GOT3 (cell line): ENCODE data around the gene C12orf75.
"Not testable (repeated sequence)": the region's sequence is repeated elsewhere in the genome, so short reads cannot be mapped to it uniquely, and the experiment has no call there.

Experiments
- DNase-seq: peaks from one replicate; lab custom pipeline; 2025; ENCODE audit warnings: mixed read lengths; lab: John Stamatoyannopoulos, UW

Gene C12orf75

DNA sequence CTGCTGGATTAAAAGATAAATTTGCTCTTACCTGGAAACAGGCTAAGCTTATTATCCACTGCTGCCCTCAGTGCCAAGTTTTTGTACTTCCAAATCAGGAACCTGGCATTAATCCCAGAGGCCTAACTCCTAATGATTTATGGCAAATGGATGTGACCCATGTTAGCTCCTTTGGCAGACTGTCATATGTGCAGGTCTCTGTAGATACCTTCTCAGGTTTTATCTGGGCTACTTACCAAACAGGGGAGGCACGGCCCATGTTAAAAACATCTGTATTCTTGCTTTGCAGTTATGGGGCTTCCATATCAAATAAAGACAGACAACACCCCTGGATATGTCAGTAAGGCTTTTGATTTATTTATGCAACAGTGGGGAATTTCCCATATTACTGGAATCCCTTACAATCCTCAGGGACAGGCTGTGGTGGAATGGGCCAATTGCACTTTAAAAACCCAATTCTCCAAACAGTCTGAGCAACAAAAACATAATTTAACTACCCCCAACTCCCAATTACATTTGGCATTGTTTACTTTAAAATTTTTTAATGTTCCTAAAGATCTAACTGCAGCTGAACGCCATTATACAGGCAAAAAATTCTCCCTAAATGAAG is 19.9 kb upstream of the C12orf75 start:
- not testable (repeated sequence) for DNase-seq

DNA sequence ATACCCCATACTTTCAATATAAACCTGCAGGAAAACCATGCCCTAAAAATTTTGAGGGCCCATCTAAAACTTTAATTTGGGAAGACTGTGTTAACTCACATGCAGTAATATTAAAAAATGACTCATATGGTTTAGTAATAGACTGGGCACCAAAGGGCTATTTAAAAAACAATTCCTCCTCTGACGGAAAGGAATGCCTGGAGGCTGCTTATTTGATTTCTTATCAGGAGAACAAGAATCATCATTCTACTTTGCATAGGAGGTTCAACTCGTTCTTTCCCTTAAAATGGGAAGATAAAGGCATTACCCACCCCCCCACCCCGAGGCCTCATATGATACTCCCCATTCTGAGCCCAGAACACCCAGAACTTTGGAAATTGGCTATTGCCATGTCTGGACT is 18.6 kb upstream of the C12orf75 start:
- DNase-seq = not testable (repeated sequence)

DNA sequence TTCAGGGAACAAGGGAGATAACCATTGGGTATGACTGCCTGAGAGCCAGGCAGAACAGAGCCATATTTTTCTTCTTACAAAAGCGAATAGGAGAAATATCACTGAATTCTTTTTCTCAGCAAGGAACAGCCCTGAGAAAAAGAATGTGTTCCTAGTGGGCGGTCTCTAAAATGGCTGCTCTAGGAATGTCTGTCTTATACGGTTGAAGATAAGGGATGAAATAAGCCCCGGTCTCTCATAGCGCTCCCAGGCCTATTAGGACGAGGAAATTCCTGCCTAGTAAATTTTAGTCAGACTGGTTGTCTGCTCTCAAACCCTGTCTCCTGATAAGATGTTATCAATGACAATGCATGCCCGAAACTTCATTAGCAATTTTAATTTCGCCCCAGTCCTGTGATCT is 16.7 kb upstream of the C12orf75 start:
- DNase-seq = not testable (repeated sequence)

DNA sequence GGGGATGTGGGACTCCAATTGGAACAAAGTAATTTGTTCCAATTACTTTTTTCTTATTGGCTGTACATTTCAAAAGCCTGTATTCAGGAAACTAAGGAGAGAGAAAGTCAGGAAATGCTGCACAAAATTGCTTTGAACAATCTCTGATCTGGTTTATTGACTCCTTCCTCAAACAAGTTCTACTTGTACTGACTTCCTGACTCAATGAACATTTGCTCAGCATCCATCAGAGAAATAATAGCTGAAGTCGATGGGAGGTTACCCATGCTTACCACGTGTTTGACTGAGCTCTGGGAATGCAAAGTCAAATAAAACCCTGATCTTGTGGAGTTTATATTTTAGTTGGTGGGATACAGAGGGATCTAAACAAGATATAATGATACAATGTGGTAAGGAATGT is 15.4 kb upstream of the C12orf75 start:
- no peak for DNase-seq

DNA sequence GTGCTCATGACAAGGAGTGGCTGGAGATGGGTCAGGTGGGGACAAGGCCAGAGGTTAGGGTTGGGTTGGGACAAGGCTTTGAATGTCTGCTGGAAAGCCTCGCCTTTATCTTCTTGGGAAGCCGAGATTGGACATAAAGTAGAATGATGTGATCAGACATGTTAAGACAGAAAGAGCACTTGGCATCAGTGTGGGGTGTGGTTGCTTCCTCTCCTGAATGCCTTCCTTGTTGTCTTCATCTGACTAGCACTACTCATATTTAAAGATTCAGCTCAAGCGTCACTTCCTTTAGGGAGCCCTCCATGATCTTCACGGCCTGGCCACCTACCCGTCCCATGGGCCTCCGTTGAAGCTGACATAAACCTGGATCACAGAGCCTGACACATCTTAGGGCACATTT is 14.8 kb upstream of the C12orf75 start:
- DNase-seq = no peak

DNA sequence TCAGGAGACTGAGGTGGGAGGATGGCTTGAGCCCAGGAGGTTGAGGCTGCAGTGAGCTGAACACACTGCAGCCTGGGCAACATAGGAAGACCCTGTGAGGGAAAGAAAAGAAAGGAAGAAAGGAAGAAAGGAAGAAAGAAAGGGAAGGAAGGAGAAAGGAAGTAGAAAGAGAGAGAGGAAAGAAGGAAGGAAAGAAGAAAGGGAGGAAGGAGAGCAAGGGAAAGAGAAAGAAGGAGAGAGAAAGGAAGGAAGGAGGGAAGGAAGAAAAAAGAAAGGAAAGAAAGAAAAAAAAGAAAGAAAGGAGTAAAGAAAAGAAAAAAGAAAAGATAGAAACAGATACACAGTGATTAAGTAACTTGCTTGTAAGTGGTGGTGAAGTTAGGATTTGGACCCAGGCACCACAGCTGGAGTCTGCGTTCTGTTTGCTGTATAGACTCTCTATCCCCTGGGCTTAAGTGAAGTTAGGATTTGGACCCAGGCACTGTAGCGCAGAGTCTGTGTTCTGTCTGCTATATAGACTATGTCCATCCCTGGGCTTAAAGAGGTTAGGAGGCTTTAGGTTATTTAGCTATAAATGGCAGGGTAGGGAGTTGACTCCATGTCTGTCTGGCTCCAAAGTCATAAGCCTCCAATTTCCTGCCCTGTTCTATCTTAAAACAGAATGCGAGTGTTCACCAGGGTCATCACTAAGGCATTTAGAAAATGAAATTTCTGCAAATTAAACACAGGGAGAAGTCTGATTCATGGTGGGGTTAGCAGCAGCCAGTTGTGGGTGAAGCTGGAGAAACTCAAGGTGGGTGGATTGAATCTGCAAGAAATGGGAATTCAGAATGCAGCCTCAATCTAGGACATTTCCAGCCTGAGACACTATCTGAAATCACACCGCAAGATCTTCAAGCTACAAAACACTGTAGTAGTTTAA is 13.3 kb upstream of the C12orf75 start:
- DNase-seq = no peak

DNA sequence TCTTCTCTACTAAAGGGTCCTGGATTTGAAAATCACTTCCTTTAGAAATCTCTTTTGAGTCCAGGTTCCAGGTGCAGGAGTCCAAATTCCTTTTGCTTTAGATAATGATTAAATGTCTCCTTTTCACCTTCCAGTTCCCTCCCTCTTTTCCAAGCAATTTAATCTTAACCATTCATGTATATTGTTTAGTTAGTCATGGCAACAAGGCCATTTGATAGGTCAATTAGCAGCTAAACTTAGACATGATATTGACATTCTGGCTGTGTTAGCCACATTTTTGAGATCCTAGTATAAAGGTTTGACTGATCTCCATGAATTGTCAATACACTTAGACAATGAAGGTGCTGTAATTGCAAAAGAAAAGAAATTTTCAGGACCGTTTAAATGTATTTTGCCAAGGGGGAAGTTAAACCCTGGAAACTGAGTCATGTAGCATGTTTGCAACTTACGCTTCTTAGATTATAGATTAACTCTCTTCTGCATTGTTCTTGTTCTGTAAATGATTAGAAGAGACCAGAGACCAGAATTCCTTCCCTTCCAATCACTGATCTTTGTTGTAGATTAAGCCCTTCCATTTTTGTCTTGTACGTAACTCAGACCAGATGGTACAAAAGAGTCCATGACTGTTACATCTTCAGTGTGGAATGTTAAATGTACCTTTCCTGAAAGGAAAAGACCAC is 12.4 kb upstream of the C12orf75 start:
- no peak for DNase-seq

DNA sequence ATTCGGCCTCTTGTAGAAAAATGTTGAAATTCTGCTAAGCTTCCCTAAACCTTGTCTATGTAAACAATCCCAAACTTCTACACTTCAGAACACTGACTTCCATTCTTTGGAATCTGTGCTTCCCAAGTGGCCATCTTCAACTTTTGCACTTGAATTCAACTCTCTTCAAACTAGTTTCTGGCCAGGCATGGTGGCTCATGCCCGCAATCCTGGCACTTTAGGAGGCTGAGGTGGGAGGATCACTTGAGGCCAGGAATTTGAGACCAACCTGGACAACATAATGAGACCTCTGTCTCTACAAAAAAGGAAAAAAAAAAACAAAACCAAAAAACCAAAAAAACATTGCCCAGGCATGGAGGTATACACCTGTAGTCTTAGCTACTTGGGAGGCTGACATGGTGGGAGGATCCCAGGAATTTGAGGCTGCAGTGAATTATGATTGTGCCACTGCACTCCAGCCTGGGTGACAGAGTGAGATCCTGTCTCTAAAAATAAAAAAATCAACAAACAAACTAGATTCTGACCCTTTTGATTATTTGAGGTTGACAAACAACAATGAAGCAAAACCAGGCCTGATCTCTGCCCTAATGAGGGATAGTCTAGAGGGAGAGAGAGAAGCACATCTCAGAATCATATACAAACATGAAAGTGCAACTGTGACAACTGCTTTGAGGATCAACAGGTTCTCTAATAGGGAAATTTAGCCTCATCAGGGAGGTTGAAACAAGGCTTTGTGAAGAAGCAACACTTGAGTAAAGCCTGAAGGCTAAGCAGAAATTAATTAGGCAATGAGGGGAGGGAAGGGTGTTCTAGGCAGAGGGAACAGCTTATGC is 11.6 kb upstream of the C12orf75 start:
- no peak for DNase-seq

DNA sequence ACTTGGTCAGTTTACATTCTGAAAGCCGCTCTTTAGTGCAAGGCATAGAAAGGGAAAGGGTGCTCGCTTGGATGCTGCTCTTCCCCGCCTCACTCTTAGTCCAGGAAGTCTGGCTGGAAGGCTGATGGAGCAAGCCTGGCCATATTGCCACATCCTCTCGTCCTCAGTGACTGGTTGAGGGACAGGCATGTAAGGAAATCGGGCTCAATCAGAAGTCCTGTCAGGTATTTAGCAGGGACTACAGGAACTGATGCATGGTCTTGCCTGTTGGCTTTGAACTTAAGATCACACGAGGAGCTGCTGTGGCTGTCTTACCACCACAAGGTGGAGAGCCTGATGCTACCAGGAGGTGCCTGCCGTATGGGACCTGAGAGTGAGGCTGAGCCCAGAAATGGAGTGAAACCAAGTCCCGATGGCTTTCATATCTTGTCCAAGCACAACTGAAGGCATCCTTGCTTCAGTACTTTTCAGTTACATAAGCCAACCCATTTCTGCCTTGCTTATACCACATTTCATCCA is 10.7 kb upstream of the C12orf75 start:
- no peak for DNase-seq

DNA sequence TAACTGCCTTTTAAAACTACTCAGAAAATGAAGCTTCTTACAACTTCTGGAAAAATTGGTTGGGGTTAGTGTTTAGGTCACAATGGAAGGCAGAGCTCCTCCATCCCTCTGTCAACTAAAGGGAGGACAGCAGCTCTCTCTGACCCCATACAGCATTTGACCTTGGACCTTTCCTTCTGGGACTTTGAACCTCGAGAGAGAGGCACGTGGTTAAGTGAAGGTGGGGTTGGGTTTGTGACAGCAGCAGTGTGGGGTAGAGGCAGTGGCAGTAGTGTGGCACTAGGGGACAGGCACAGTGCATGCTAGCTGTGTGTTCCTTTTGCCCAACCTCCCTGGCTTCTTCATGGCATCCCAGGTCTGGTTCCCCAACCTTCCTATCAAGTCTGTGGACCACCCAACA is 9.4 kb upstream of the C12orf75 start:
- DNase-seq = no peak

DNA sequence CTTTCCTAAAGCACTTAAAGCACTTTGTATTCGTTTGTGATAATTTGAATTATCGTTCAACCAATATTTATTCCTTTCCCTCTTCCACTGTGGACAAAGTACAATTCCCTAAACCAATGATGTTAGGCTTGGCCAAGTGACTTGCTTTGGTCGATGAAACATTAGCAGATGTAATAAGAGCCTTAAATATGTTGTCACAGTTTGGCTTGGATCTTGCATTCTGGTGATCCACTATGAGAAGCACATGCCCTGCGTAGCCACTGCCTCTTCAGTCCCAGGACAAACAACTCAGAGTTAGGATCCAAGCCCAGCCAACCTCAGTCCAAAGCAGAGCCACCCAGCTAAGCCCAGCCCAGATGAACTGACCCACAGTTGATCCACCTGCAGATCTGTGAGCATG is 8.4 kb upstream of the C12orf75 start:
- DNase-seq = no peak

DNA sequence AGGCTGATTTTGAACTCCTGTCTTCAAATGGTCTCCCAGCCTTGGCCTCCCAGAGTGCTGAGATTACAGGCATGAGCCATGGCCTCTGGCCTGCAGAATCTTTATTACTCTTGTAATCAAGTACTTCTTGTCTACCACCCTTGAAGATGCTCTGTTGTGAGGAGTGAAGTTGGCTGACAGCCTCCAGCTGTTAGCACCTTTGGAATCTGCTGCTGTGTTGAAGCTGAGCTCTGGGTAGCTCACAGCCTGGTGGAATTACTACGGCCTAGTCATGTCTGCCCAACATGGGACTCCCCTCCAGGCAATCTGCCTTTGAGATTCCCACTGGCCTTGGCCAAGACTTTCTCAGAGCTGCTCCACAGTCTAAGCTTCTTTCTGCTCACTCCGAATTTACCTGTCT is 5.8 kb upstream of the C12orf75 start:
- DNase-seq = no peak

DNA sequence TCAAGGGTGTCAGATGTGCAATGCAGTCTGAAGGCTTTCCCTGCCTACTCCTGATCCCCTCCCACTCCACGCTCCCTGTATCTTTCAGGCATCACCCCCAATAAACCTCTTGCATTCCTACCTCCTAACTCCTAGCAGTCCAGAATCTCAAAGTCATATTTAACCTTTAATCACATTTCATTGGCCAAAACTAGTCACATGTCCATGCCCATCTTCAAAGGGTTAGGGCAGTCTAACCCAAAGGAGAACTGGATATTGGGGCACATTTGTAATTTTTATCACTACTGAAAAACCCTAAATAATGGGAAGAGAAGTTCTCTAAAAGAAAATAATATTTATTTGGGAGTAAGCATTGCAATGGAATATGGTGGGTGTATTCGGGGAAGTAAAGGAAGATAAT is 5.4 kb upstream of the C12orf75 start:
- DNase-seq = no peak

DNA sequence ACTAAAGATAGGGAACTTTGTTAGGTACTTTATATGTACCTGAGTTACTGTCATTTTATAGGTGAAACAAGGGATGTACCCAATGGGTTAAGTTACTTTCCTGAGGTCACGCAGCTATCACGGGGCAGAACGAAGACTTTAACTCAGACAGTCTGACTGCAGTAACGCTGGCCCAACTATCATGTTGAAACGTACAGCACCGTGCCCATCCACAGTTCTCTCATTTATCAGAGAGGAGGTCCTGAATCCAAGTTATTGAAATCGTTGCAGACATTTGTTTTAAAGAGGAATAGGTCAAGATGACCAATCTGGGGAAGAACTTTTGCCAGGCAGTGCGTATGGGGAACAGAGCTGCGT is 587 bp upstream of the C12orf75 start:
- DNase-seq = no peak

DNA sequence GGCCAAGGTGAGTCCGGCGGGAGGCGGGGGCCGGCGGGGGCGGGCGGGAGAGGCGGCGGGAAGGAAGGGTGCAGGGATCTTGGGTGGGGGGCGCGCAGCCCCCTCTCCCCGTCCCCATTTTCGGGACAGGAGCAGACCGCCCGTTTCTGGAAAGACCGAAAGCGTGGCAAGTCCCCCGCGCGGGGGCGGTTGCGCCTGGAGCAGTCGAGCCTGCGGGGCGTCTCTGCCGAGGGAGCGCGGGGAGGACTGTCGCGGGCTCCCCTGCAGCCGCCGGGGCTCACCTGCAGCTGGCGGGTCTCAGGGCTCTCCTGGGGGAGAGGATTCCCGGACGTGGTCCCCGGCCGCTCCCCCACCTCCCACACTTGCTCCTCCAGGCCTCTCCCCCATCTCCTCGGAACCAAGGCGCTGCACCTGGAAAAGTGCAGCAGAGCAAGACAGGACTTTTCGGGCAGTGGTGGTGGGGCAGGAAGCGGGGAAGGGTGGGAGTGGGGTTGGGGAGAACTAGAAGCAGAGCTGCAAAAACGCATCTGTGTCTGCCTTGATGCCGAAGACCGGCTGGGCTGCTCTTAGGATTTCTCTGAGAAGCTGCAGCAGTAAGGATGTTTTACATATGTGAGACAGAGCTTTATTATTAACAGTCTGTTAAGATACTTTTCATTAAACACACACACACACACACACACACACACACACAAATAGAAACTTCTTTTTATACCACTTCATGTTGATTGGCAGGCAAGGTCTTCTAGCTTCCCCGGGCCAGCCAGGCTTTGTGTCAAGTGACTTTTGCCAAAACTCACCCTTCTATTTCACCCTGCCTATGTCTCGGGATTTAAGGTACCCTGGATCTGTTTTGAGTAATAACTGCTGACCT is 677 bp downstream of the C12orf75 start:
- DNase-seq = no peak

DNA sequence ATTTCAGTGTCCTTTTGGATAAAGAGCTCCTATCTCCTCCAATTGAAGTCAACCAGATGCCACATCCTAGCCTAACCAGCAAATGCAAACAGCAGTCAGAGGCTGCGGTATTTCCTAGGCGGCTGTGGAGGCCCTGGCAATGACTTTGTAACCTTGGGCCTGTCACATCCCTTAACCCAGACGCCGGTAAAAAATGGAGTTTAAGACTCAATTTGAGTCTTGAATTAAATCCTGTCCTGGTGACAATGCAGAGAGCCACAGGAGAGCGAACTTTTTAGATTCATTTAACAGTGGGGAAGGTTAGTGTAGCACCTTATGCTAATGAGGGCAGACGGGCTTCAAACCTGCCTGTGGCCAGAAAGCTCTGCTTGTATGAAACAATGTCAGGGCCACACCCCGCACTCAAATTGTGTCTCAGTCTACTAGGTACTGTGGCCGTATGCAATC is 1.3 kb downstream of the C12orf75 start:
- no peak for DNase-seq

DNA sequence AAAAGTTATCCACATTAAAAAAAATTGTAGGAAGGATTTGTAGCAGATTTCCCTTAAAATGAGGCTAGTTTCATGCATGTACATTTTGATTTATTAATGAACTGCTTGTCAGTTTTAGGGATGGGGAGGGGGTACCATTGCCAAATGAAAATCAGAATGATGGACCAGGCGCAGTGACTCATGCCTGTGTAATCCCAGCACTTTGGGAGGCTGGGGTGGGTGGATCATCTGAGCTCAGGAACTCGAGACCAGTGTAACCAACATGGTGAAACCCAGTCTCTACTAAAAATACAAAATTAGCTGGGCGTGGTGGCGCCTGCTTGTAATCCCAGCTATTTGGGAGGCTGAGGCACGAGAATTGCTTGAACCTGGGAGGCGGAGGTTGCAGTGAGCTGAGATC is 1.8 kb downstream of the C12orf75 start:
- DNase-seq = not testable (repeated sequence)

DNA sequence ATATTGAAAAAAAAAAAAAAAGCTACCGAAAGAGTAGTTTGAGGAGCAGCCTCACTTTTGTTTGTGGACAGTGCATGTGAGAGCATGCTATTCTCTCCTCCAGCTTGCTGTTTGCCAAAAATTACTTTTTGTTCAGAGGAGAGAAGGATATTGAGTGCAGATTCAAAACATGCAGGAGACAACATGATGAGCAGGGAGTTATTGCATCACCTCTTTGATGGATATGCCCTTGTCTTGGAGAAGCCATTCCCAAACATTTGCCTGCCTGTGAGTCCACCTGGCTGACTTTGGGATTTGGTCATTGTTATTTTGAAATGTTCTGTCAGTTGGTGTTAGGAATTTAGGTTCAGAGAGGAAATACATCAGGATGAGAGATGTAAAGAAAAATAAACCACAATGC is 2.4 kb downstream of the C12orf75 start:
- no peak for DNase-seq

DNA sequence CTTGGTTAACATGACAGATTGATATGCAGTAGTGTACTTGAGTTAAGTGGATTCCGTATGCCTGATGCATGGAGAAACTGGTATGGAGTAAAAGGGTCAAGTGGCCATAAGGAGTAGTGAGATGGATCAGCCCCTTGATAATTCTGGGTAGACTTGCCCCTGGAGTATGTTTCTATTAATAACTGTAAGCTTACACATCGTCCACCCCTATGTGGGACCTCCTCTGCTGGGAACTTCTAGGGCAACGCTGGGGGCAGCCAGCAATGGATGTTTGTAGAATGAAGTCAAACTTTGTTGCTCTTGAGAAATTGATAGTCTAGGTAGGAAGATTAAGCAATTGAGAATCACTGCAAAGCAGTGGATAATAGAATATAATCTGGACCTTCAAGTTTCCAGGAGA is 3.5 kb downstream of the C12orf75 start:
- no peak for DNase-seq

DNA sequence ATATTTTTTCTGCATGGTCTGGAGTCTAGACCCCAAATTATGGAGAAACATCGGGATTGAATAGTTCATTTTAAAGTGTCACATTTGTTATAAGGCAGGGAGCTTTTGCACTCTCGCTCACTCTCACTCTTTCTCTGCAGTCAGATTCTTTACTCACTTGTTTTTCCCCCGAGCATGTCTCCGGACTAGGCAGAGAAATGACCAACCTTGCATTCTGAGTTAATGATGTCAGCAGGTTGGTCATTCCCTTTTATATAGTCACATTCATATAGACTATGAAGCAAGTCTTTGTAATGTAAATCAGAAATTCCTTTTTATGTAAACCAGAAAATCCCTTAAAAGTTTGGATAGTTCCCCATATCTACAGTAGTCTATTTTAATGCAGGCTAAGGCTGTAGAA is 4.1 kb downstream of the C12orf75 start:
- DNase-seq = no peak

DNA sequence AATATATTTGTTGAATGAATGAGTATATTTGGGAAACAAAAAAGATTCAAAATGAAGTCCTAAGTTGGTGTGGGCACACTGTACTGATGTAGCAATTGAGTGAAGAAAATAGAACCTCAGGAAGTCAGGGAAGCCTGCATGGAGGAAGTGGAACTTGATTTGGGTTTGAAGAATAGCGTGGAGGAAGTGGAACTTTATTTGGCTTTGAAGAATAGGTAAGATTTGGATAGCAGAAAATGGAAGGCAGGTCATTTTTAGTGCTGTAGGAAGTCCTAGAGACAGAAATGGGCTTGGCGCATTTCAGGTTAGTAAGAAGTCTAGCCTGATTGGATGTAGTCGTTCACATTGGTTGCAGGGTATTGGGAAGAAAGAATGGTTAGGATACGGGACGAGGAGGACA is 5.4 kb downstream of the C12orf75 start:
- DNase-seq = no peak
